ENCODE measurements around the gene IL22RA1.

GRCh38 chr1:24094554-24094953, 48.4 kb downstream of the IL22RA1 start:
- TF ChIP-seq CTCF (IDR thresholded peaks at IDR 0.05): no peak
- no peak for TF ChIP-seq POLR2A (IDR thresholded peaks at IDR 0.05)

Measured in lower leg skin (tissue), 3 donors.